H9 (cell line): Measurements from ENCODE around the gene ECHS1. TPM values are rescaled to one million over a fixed set of nuclear protein-coding genes. Genes with fewer than 3 reads are reported as not detected.

ENCODE experiments used
- DNase-seq: peaks from one replicate; pipeline ENCODE4 v3.0.0-alpha.2; 2017
- H2AFZ ChIP-seq: one replicate; pipeline ENCODE4 v1.6.1; 2013; ENCODE audit warnings: mild to moderate bottlenecking, low read length, control low read depth, moderate library complexity
- H2AK5ac ChIP-seq: 2 replicates; pipeline ENCODE4 v1.6.1; 2013; ENCODE audit warnings: low read length, control low read depth, mixed read lengths; ENCODE audit not compliant: insufficient read length
- H2BK120ac ChIP-seq: one replicate; pipeline ENCODE4 v1.6.1; 2013; ENCODE audit warnings: low read depth, mild to moderate bottlenecking, low read length, control low read depth, inconsistent platforms; ENCODE audit not compliant: poor library complexity, severe bottlenecking
- H2BK12ac ChIP-seq: 2 replicates; pipeline ENCODE4 v1.6.1; 2013; ENCODE audit warnings: low read length, control low read depth, mixed read lengths, low read depth; ENCODE audit not compliant: insufficient read length
- H2BK15ac ChIP-seq: 2 replicates; pipeline ENCODE4 v1.6.1; 2013; ENCODE audit warnings: low read depth, low read length, control low read depth
- H2BK20ac ChIP-seq: one replicate; pipeline ENCODE4 v1.6.1; 2013; ENCODE audit warnings: low read depth, mild to moderate bottlenecking, low read length, control low read depth, inconsistent platforms; ENCODE audit not compliant: poor library complexity, severe bottlenecking
- H2BK5ac ChIP-seq: 2 replicates; pipeline ENCODE4 v1.6.1; 2013; ENCODE audit warnings: low read length, control low read depth, mixed read lengths; ENCODE audit not compliant: insufficient read length
- H3K14ac ChIP-seq: 2 replicates; pipeline ENCODE4 v1.6.1; 2013; ENCODE audit warnings: low read length, control low read depth; ENCODE audit not compliant: insufficient read depth
- H3K18ac ChIP-seq: 2 replicates; pipeline ENCODE4 v1.6.1; 2013; ENCODE audit warnings: low read depth, mild to moderate bottlenecking, mixed read lengths, low read length, control low read depth; ENCODE audit not compliant: insufficient read length
- H3K23ac ChIP-seq: 2 replicates; pipeline ENCODE4 v1.6.1; 2013; ENCODE audit warnings: low read length, control low read depth, mixed read lengths, low read depth; ENCODE audit not compliant: insufficient read length
- H3K23me2 ChIP-seq: 2 replicates; pipeline ENCODE4 v1.6.1; 2013; ENCODE audit warnings: low read depth, mild to moderate bottlenecking, mixed read lengths, low read length, control low read depth; ENCODE audit not compliant: insufficient read length, poor library complexity, severe bottlenecking
- H3K27ac ChIP-seq: 2 replicates; pipeline ENCODE4 v1.5.1; 2013; ENCODE audit warnings: low read length, control low read depth, mixed read lengths, low read depth; ENCODE audit not compliant: insufficient read length
- H3K27me3 ChIP-seq: 2 replicates; pipeline ENCODE4 v1.6.1; 2013; ENCODE audit warnings: low read length, control low read depth, inconsistent platforms; ENCODE audit not compliant: insufficient read depth
- H3K4ac ChIP-seq: 2 replicates; pipeline ENCODE4 v1.6.1; 2013; ENCODE audit warnings: low read depth, mild to moderate bottlenecking, control low read depth, inconsistent platforms, low read length, moderate library complexity
- H3K4me1 ChIP-seq: 2 replicates; pipeline ENCODE4 v1.6.1; 2013; ENCODE audit warnings: low read length, control low read depth, inconsistent platforms; ENCODE audit not compliant: insufficient read depth
- H3K4me2 ChIP-seq: 2 replicates; pipeline ENCODE4 v1.6.1; 2013; ENCODE audit warnings: low read length, control low read depth, mixed read lengths; ENCODE audit not compliant: insufficient read length, insufficient read depth
- H3K56ac ChIP-seq: 2 replicates; pipeline ENCODE4 v1.6.1; 2013; ENCODE audit warnings: low read depth, mild to moderate bottlenecking, mixed read lengths, low read length, control low read depth; ENCODE audit not compliant: insufficient read length
- H3K79me1 ChIP-seq: 2 replicates; pipeline ENCODE4 v1.6.1; 2013; ENCODE audit warnings: low read depth, mild to moderate bottlenecking, moderate library complexity, low read length, control low read depth, inconsistent platforms; ENCODE audit not compliant: insufficient read depth, poor library complexity, severe bottlenecking
- H3K79me2 ChIP-seq: 2 replicates; pipeline ENCODE4 v1.6.1; 2013; ENCODE audit warnings: low read length, control low read depth, inconsistent platforms; ENCODE audit not compliant: insufficient read depth
- H3K9ac ChIP-seq: 2 replicates; pipeline ENCODE4 v1.6.1; 2013; ENCODE audit warnings: low read length, control low read depth, mixed read lengths; ENCODE audit not compliant: insufficient read length; ENCODE audit errors: extremely low read depth
- H3K9me3 ChIP-seq: one replicate; pipeline ENCODE4 v1.6.1; 2013; ENCODE audit warnings: low read depth, low read length, inconsistent platforms; ENCODE audit not compliant: control insufficient read depth
- H3T11ph ChIP-seq: one replicate; pipeline ENCODE4 v1.6.1; 2013; ENCODE audit warnings: mild to moderate bottlenecking, low read length, control low read depth, inconsistent platforms
- H4K20me1 ChIP-seq: one replicate; pipeline ENCODE4 v1.6.1; 2013; ENCODE audit not compliant: control insufficient read depth, insufficient read length, insufficient read depth
- H4K5ac ChIP-seq: 2 replicates; pipeline ENCODE4 v1.6.1; 2013; ENCODE audit warnings: low read depth, mild to moderate bottlenecking, mixed read lengths, low read length, control low read depth; ENCODE audit not compliant: insufficient read length
- H4K8ac ChIP-seq: replicated peaks from 2 replicates; pipeline ENCODE4 v1.6.1; 2013; ENCODE audit warnings: low read length, control low read depth, mixed read lengths, low read depth; ENCODE audit not compliant: insufficient read length
- H4K91ac ChIP-seq: 2 replicates; pipeline ENCODE4 v1.6.1; 2013; ENCODE audit warnings: low read depth, mild to moderate bottlenecking, moderate library complexity, mixed read lengths, low read length, control low read depth; ENCODE audit not compliant: insufficient read length
- H3K27ac Mint-ChIP-seq, 3 experiments: 2 replicates in 2 of 3; 3 replicates in 1 of 3; pipeline ENCODE4 v1.8.0; 2020 to 2021; ENCODE audit warnings: mixed read lengths in 3 of 3, mild to moderate bottlenecking in 1 of 3, moderate library complexity in 1 of 3
- H3K27me3 Mint-ChIP-seq: 2 replicates; pipeline ENCODE4 v1.8.0; 2021; ENCODE audit warnings: low read depth, mild to moderate bottlenecking, moderate library complexity, mixed read lengths
- H3K36me3 Mint-ChIP-seq, 3 experiments: 2 replicates in 2 of 3; 3 replicates in 1 of 3; pipeline ENCODE4 v1.8.0; 2020 to 2021; ENCODE audit warnings: low read depth in 3 of 3, mixed read lengths in 3 of 3; ENCODE audit not compliant: insufficient read depth in 1 of 3
- H3K4me1 Mint-ChIP-seq, 2 experiments: 2 replicates each; pipeline ENCODE4 v1.8.0; 2020; ENCODE audit warnings: mixed read lengths in 2 of 2
- H3K4me3 Mint-ChIP-seq, 2 experiments: 2 replicates in 1 of 2; 3 replicates in 1 of 2; pipeline ENCODE4 v1.8.0; 2020 to 2021; ENCODE audit warnings: mild to moderate bottlenecking in 2 of 2, mixed read lengths in 2 of 2, moderate library complexity in 1 of 2
- H3K9me3 Mint-ChIP-seq, 2 experiments: 2 replicates in 1 of 2; 3 replicates in 1 of 2; pipeline ENCODE4 v1.8.0; 2020; ENCODE audit warnings: mild to moderate bottlenecking in 2 of 2, mixed read lengths in 2 of 2, moderate library complexity in 1 of 2
- WGBS: extraction: QIAGEN DNeasy Blood & Tissue Kit; methylation state at CpG from one replicate; pipeline ENCODE4 v1.1.7; 2013; ENCODE audit warnings: missing lambda C conversion rate, low lambda C conversion rate, mixed read lengths; ENCODE audit not compliant: insufficient read length; ENCODE audit errors: extremely low coverage; 5-methylcytosine and 5-hydroxymethylcytosine counted together
- total RNA-seq: library from RNA; stranded (reverse); gene quantifications from 2 replicates; pipeline ENCODE4 v1.2.1, GENCODE V29; 2021
- TF ChIP-seq, protein P1 (sequence below): fragments of 200-600 bp; sonication (generic); conservative IDR thresholded peaks from 3 replicates; pipeline ENCODE4 v1.8.0; 2021; ENCODE audit warnings: antibody characterized with exemption, mild to moderate bottlenecking

Gene ECHS1
- total RNA-seq, 1 experiment from 2014 or later = 94.1 TPM

DNA sequence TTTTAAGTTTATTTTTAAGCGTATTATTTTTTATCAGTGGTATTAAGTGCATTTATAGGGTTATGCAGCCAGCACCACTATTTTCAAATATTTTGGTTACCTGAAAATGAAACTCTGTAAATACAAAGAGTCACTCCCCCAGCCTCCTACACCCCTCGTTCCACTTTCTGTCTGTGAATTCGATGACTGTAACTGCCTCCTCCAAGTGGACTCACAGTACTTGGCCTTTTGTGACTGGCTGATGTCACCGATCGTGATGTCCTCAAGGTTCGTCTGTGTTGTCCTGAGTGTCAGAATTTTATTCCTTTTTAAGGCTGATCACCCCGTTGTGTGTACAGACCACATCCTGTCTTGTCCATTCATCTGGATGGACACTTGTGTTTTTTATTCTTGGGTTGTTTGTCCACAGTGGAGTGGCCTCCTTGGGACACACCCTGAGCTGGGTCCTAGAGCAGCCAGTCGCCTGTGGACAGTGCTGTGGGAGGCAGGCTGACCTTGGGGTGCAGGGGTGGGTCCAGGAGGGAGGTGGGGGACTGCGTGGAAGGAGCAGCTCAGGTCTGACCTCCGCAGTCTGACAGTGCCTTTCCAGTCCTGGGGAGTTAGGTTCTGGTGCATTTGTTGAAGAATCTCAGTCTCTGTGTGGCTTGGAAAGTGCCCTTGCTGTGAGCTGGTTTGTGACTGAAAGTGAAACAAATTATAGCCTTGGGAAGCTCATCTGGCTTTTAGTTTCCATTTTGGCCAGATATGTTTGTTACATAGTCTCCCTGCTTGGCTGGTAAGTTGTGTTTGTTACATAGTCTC is 27.7 kb upstream of the ECHS1 start:
- DNase-seq = no peak
- H4K91ac ChIP-seq = no peak overlapping the region
- H3K9me3 ChIP-seq = no peaks in the 10 kb centered on the region
- no peaks in the 10 kb centered on the region for H3K27me3 Mint-ChIP-seq
- no peak overlapping the region for H3K9ac ChIP-seq
- no peak overlapping the region for H3K14ac ChIP-seq
- H3K23ac ChIP-seq = no peak overlapping the region
- H3K36me3 Mint-ChIP-seq = peaks cover 64 to 89% (median 87%) of the 10 kb centered on the region in 3 experiments; a peak in 6 of 7 replicates
- TF ChIP-seq, protein P1, sequence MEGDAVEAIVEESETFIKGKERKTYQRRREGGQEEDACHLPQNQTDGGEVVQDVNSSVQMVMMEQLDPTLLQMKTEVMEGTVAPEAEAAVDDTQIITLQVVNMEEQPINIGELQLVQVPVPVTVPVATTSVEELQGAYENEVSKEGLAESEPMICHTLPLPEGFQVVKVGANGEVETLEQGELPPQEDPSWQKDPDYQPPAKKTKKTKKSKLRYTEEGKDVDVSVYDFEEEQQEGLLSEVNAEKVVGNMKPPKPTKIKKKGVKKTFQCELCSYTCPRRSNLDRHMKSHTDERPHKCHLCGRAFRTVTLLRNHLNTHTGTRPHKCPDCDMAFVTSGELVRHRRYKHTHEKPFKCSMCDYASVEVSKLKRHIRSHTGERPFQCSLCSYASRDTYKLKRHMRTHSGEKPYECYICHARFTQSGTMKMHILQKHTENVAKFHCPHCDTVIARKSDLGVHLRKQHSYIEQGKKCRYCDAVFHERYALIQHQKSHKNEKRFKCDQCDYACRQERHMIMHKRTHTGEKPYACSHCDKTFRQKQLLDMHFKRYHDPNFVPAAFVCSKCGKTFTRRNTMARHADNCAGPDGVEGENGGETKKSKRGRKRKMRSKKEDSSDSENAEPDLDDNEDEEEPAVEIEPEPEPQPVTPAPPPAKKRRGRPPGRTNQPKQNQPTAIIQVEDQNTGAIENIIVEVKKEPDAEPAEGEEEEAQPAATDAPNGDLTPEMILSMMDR = no peak
- no peaks in the 10 kb centered on the region for H3K23me2 ChIP-seq
- H2BK5ac ChIP-seq = no peak overlapping the region
- H3K4me1 ChIP-seq = no peaks in the 10 kb centered on the region
- no peak overlapping the region for H3K4me3 Mint-ChIP-seq
- H4K20me1 ChIP-seq = no peaks in the 10 kb centered on the region
- H3K4me2 ChIP-seq = no peak overlapping the region
- H3K27me3 ChIP-seq = no peaks in the 10 kb centered on the region
- no peak overlapping the region for H2AFZ ChIP-seq
- H4K8ac ChIP-seq = no peak overlapping the region
- H3K4ac ChIP-seq = no peak overlapping the region
- peaks cover 1% of the 10 kb centered on the region; the same call in 1 of the 2 replicates for H3K79me2 ChIP-seq
- no peak overlapping the region for H4K5ac ChIP-seq
- no peak overlapping the region for H2BK20ac ChIP-seq
- H3T11ph ChIP-seq = no peak overlapping the region
- no peak overlapping the region for H3K27ac ChIP-seq
- no peak overlapping the region for H2BK15ac ChIP-seq
- H2BK120ac ChIP-seq = no peak overlapping the region
- no peaks in the 10 kb centered on the region for H3K79me1 ChIP-seq
- H3K56ac ChIP-seq = no peak overlapping the region
- 0 out of 7 replicates have a peak overlapping the region, but pooled peaks of 1 of the 3 experiments have one; percentile 46 for H3K27ac Mint-ChIP-seq
- H3K4me1 Mint-ChIP-seq = no peaks in the 10 kb centered on the region
- no peak overlapping the region for H3K18ac ChIP-seq
- no peak overlapping the region for H2AK5ac ChIP-seq
- H3K9me3 Mint-ChIP-seq = no peaks in the 10 kb centered on the region
- H2BK12ac ChIP-seq = no peak overlapping the region
- no CpG with 5 or more reads among the region's 10 CpGs for WGBS
